Endothelial cell of umbilical vein (primary cell): Measurements from ENCODE around the gene ATP6V0D1.

ENCODE experiments used
- CTCF ChIP-seq, 2 donors: IDR thresholded peaks; 1 replicate in 1 of 2; 2 replicates in 1 of 2; pipeline ENCODE4 v1.5.1; 2011; ENCODE audit warnings: low read length in 2 of 2, mild to moderate bottlenecking in 2 of 2, moderate library complexity in 2 of 2, control low read depth in 1 of 2, inconsistent platforms in 1 of 2, low read depth in 1 of 2; ENCODE audit not compliant: insufficient read depth in 1 of 2; ENCODE audit errors: extremely low read depth in 1 of 2
- EZH2 ChIP-seq: IDR thresholded peaks from 2 replicates; pipeline ENCODE4 v1.6.1; 2012; ENCODE audit warnings: borderline replicate concordance, low read depth, mild to moderate bottlenecking, moderate library complexity, low read length, inconsistent platforms; ENCODE audit not compliant: severe bottlenecking
- JUN ChIP-seq: IDR thresholded peaks from 2 replicates; pipeline ENCODE4 v1.6.1; 2011; ENCODE audit warnings: borderline replicate concordance, low read depth; ENCODE audit not compliant: insufficient read length, insufficient read depth
- POLR2A ChIP-seq: IDR thresholded peaks from 2 replicates; pipeline ENCODE4 v1.6.1; 2012; ENCODE audit warnings: low read depth, mild to moderate bottlenecking, control low read depth, low read length
- POLR2AphosphoS5 ChIP-seq: IDR thresholded peaks from 2 replicates; pipeline ENCODE4 v1.6.1; 2012; ENCODE audit warnings: low read depth, mild to moderate bottlenecking, control low read depth, low read length, moderate library complexity; ENCODE audit not compliant: insufficient read depth

DNA sequence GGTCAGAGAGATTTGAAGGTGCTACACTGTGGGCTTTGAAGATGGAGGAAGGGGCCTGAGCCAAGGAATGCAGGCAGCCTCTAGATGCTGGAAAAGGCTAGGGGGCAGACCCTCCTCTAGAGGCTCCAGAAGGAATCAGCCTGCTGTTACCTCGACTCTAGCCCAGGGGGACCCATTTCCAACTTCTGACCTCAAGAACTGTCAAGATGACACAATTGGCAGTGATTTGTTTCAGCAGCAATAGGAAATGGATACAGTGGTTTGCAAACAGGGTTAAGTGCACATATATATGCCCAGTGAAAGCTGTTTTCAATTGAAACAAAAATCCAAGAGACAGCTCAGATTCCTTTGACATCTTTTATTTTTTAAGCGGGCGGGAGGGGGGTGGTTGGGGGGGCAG, 61.0 kb downstream of the ATP6V0D1 start:
- no peak for TF ChIP-seq POLR2A
- no peak for TF ChIP-seq CTCF (IDR thresholded peaks at IDR 0.05; ENCODE audit: extremely low read depth in 1 of 2, insufficient read depth in 1 of 2, low read depth in 1 of 2, low read length in 2 of 2)
- TF ChIP-seq JUN, result no peak
- TF ChIP-seq EZH2, result no peak
- no peak for TF ChIP-seq POLR2AphosphoS5
